Uterus (tissue), 4 donors: Measurements from ENCODE around the gene POP7. TPM values are rescaled to one million over a fixed set of nuclear protein-coding genes. Genes with fewer than 3 reads are reported as not detected.

Experiments
- DNase-seq, 2 donors: peaks; one replicate each; pipeline ENCODE4 v3.0.0-alpha.2; 2019 to 2020
- H3K27ac ChIP-seq, 2 donors: fragments of 200-600 bp; sonication (generic); 1 replicate in 1 of 2; 2 replicates in 1 of 2; pipeline ENCODE4 v1.5.1; 2016 to 2018
- H3K27me3 ChIP-seq, 2 donors: fragments of 200-600 bp; sonication (generic); one replicate each; pipeline ENCODE4 v1.5.1; 2018 to 2019; ENCODE audit warnings: control low read depth in 1 of 2
- H3K36me3 ChIP-seq, 2 donors: fragments of 200-600 bp; sonication (generic); one replicate each; pipeline ENCODE4 v1.5.1; 2019; ENCODE audit warnings: control low read depth in 1 of 2
- H3K4me1 ChIP-seq, 2 donors: fragments of 200-600 bp; sonication (generic); one replicate each; pipeline ENCODE4 v1.5.1; 2018 to 2019; ENCODE audit warnings: control low read depth in 1 of 2
- H3K4me3 ChIP-seq, 2 donors: fragments of 200-600 bp; sonication (generic); 1 replicate in 1 of 2; 2 replicates in 1 of 2; pipeline ENCODE4 v1.5.1; 2018 to 2019; ENCODE audit warnings: mild to moderate bottlenecking in 1 of 2
- H3K9me3 ChIP-seq, 2 donors: fragments of 200-600 bp; sonication (generic); one replicate each; pipeline ENCODE4 v1.5.1; 2019; ENCODE audit warnings: control low read depth in 1 of 2
- CTCF ChIP-seq, 4 experiments: fragments of 200-600 bp in 2 of 4; fragments of 450-650 bp in 2 of 4; sonication (generic) in 2 of 4; IDR thresholded peaks; one replicate each; pipeline ENCODE4 v1.5.1; 2016 to 2019; ENCODE audit warnings: antibody characterized with exemption in 4 of 4, mild to moderate bottlenecking in 2 of 4, moderate library complexity in 1 of 4
- POLR2A ChIP-seq, 2 donors: fragments of 450-650 bp; IDR thresholded peaks; one replicate each; pipeline ENCODE4 v1.6.1; 2016; ENCODE audit warnings: antibody characterized with exemption in 2 of 2, mild to moderate bottlenecking in 1 of 2, moderate library complexity in 1 of 2
- intact Hi-C: fragments of 100-400 bp; cut with DNase I; formaldehyde crosslinking; loops from one replicate; pipeline ENCODE4 v1.15.1; 2023; ENCODE audit warnings: low total_unique reads
- total RNA-seq, 4 donors: library from RNA; depleted of rRNA in 3 of 4; stranded (reverse); fragments of >200 nt in 3 of 4; gene quantifications; one replicate each; pipeline versions ENCODE4 v1.1.0 to v1.2.4, GENCODE V29; 2014 to 2023
- donor health status: DM: yes; HTN: yes; CAD: no.

POP7 gene
- total RNA-seq, 4 donors from 2014 or later, result 16.4 to 53.8 (median 23.8) TPM

- H3K4me1 ChIP-seq, result no peaks in the 10 kb centered on the region
Observed at GRCh38 chr7:100744605-100745004, 38.7 kb downstream of the POP7 start.

GRCh38 chr7:100745184-100745583 is 39.3 kb downstream of the POP7 start:
- no peaks in the 10 kb centered on the region for H3K4me1 ChIP-seq
- TF ChIP-seq CTCF (IDR thresholded peaks at IDR 0.05), result no peak
- DNase-seq, result peak; percentile 61 to 67
- H3K9me3 ChIP-seq, result no peaks in the 10 kb centered on the region
- H3K36me3 ChIP-seq, result no peaks in the 10 kb centered on the region
- intact Hi-C loops, result no loop called here
- H3K27ac ChIP-seq, result no peak overlapping the region
- no peaks in the 10 kb centered on the region for H3K27me3 ChIP-seq
- H3K4me3 ChIP-seq, result peak overlapping the region; percentile 6 to 17

More at GRCh38 chr7:100744605-100745004, 38.7 kb downstream of the POP7 start:
- no peak overlapping the region for H3K4me3 ChIP-seq
- DNase-seq, result no peak
- H3K36me3 ChIP-seq, result no peaks in the 10 kb centered on the region
- intact Hi-C loops, result no loop called here
- no peaks in the 10 kb centered on the region for H3K9me3 ChIP-seq
- H3K27ac ChIP-seq, result no peak overlapping the region
- no peaks in the 10 kb centered on the region for H3K27me3 ChIP-seq
- TF ChIP-seq CTCF (IDR thresholded peaks at IDR 0.05), result no peak

DNA sequence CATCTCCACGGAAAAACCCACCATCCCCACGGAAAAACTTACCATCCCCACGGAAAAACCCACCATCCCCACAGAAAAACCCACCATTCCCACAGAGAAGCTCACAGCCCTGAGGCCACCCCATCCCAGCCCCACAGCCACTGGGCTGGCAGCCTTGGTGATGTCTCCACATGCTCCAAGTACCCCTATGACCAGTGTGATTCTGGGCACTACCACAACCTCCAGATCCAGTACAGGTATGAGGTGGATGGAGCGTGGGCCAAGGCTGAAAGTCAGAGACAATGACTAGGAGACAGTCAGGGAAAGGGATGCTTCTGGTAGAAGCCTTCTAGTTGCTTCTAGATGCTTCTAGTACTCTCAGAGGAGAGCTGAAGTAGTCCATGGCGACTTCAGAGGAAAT is 47.1 kb downstream of the POP7 start:
- Histone ChIP-seq H3K4me3 (no peak overlapping the region), H3K27me3 (no peaks in the 10 kb centered on the region), H3K9me3 (no peaks in the 10 kb centered on the region), H3K27ac (no peak overlapping the region), H3K4me1 (no peaks in the 10 kb centered on the region), H3K36me3 (no peaks in the 10 kb centered on the region)
- no peak for DNase-seq
- intact Hi-C loops, result no loop called here
- TF ChIP-seq CTCF (IDR thresholded peaks at IDR 0.05), result no peak
- TF ChIP-seq POLR2A (IDR thresholded peaks at IDR 0.05), result no peak

DNA sequence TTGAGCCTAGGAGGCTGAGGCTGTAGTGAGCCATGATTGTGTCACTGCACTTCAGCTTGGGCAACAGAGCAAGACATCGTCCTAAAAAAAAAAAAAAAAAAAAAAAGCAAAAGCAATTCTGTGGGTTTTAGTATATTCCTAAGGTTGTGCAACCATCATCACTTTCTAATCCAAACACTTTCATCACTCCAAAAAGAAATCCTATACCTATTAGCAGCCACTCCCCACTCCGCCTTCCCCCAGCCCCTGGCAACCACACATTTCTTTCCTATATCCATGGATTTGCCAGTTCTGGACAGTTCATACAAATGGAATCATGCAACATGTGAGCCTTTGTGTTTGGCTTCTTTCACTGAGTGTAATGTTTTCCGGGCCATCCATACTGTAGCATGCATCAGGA is 47.8 kb downstream of the POP7 start:
- Histone ChIP-seq H3K9me3 (no peaks in the 10 kb centered on the region), H3K4me3 (no peak overlapping the region), H3K27me3 (no peaks in the 10 kb centered on the region), H3K27ac (no peak overlapping the region), H3K36me3 (no peaks in the 10 kb centered on the region), H3K4me1 (no peaks in the 10 kb centered on the region)
- DNase-seq, result no peak
- TF ChIP-seq POLR2A (IDR thresholded peaks at IDR 0.05) (no peak), CTCF (IDR thresholded peaks at IDR 0.05) (no peak)
- intact Hi-C loops, result no loop called here

Other genes starting within 250 kb of the POP7 start
- 10 to 100 TPM in 1 of 4 donors, 1 to 10 TPM in 2, not detected in 1; 1.4 to 22.1 (median 1.8) TPM for gene SPACDR, start 241.9 kb upstream of the POP7 start, total RNA-seq
- gene TSC22D4, start 226.9 kb upstream of the POP7 start, total RNA-seq, result 10 to 100 TPM; 17.6 to 40.3 (median 19.5) TPM
- 1 to 10 TPM in 2 of 4 donors, under 1 TPM in 2; 0.29 to 6.5 (median 2.4) TPM for gene NYAP1, start 222.2 kb upstream of the POP7 start, total RNA-seq
- 10 to 100 TPM in 3 of 4 donors, 1 to 10 TPM in 1; 6.8 to 64.4 (median 20.4) TPM for gene AGFG2, start 166.9 kb upstream of the POP7 start, total RNA-seq
- 1 to 10 TPM in 1 of 4 donors, under 1 TPM in 1, not detected in 2; 0.69 to 6.0 TPM for gene SAP25, start 132.2 kb upstream of the POP7 start, total RNA-seq
- gene LRCH4, start 120.0 kb upstream of the POP7 start, total RNA-seq, result 100 to 1,000 TPM in 1 of 4 donors, 10 to 100 TPM in 3; 11.5 to 179 (median 56.8) TPM
- 1 to 10 TPM in 2 of 4 donors, not detected in 2; 2.9 to 4.9 TPM for gene FBXO24, start 119.8 kb upstream of the POP7 start, total RNA-seq
- gene PCOLCE, start 103.8 kb upstream of the POP7 start, total RNA-seq, result 100 to 1,000 TPM in 1 of 4 donors, 10 to 100 TPM in 2, 1 to 10 TPM in 1; 6.2 to 151 (median 57.8) TPM
- gene MOSPD3, start 93.6 kb upstream of the POP7 start, total RNA-seq, result 10 to 100 TPM in 2 of 4 donors, 1 to 10 TPM in 2; 1.3 to 35.3 (median 15.1) TPM
- 1 to 10 TPM in 1 of 4 donors, under 1 TPM in 1, not detected in 2; 0.43 to 2.0 TPM for gene TFR2, start 64.6 kb upstream of the POP7 start, total RNA-seq
- gene ACTL6B, start 49.7 kb upstream of the POP7 start, total RNA-seq, result not detected
- gene GNB2, start 32.4 kb upstream of the POP7 start, total RNA-seq, result 100 to 1,000 TPM in 2 of 4 donors, 10 to 100 TPM in 2; 72.0 to 245 (median 94.3) TPM
- gene GIGYF1, start 11.9 kb upstream of the POP7 start, total RNA-seq, result 10 to 100 TPM in 3 of 4 donors, 1 to 10 TPM in 1; 9.7 to 90.9 (median 31.9) TPM
- gene EPO, start 14.3 kb downstream of the POP7 start, total RNA-seq, result 1 to 10 TPM in 1 of 4 donors, not detected in 3; 1.1 TPM
- under 1 TPM in 1 of 4 donors, not detected in 3; 0.07 TPM for gene ZAN, start 27.5 kb downstream of the POP7 start, total RNA-seq
- gene EPHB4, start 121.4 kb downstream of the POP7 start, total RNA-seq, result 100 to 1,000 TPM in 3 of 4 donors, 10 to 100 TPM in 1; 73.5 to 374 (median 163) TPM
- gene SLC12A9, start 146.6 kb downstream of the POP7 start, total RNA-seq, result 10 to 100 TPM in 3 of 4 donors, 1 to 10 TPM in 1; 9.0 to 36.9 (median 25.9) TPM
- gene TRIP6, start 161.3 kb downstream of the POP7 start, total RNA-seq, result 100 to 1,000 TPM in 1 of 4 donors, 10 to 100 TPM in 3; 26.2 to 105 (median 61.6) TPM
- gene SRRT, start 169.0 kb downstream of the POP7 start, total RNA-seq, result 100 to 1,000 TPM in 1 of 4 donors, 10 to 100 TPM in 3; 17.1 to 185 (median 41.1) TPM
- gene UFSP1, start 183.6 kb downstream of the POP7 start, total RNA-seq, result 1 to 10 TPM in 3 of 4 donors, not detected in 1; 4.8 to 9.7 (median 5.0) TPM
- gene ACHE, start 189.8 kb downstream of the POP7 start, total RNA-seq, result 10 to 100 TPM in 3 of 4 donors, 1 to 10 TPM in 1; 6.7 to 55.9 (median 14.5) TPM
- gene MUC3A, start 243.4 kb downstream of the POP7 start, total RNA-seq, result under 1 TPM in 1 of 4 donors, not detected in 3; 0.09 TPM